BJ (cell line): ENCODE data around the gene OSM. TPM values are rescaled to one million over a fixed set of nuclear protein-coding genes. Genes with fewer than 3 reads are reported as not detected.

Experiments
- CTCF ChIA-PET: fragments of 350-600 bp; formaldehyde crosslinking; extraction: SDS; loops from one replicate; lab custom pipeline; 2021; ENCODE audit warnings: antibody characterized with exemption, inconsistent platforms; lab: Yijun Ruan, JAX
- POLR2A ChIA-PET: fragments of 300-600 bp; sonication (Branson Sonifier 250); formaldehyde crosslinking; extraction: SDS; loops from one replicate; lab custom pipeline; 2021; ENCODE audit warnings: antibody characterized with exemption; lab: Charles Lee
- DNase-seq: peaks from one replicate; pipeline ENCODE4 v3.0.0-alpha.2; 2011; ENCODE audit warnings: low read depth
- H3K27me3 ChIP-seq: 2 replicates; pipeline ENCODE4 v1.6.0; 2011; ENCODE audit warnings: low read length; ENCODE audit not compliant: control insufficient read depth, insufficient read depth
- H3K36me3 ChIP-seq: 2 replicates; pipeline ENCODE4 v1.5.1; 2011; ENCODE audit warnings: low read length; ENCODE audit not compliant: control insufficient read depth, insufficient read depth
- H3K4me3 ChIP-seq: 2 replicates; pipeline ENCODE4 v1.5.1; 2011; ENCODE audit warnings: low read depth, mild to moderate bottlenecking, control low read depth, low read length
- polyA plus RNA-seq: library from polyadenylated mRNA; depleted of rRNA; stranded (reverse); fragments of >200 nt; gene quantifications from 2 replicates; pipeline ENCODE4 v1.2.3, GENCODE V29; 2011
- TF ChIP-seq, protein P1 (sequence below): IDR thresholded peaks from 2 replicates; pipeline ENCODE4 v1.5.1; 2011; ENCODE audit warnings: low read depth, mild to moderate bottlenecking, control low read depth, inconsistent platforms, low read length, moderate library complexity; ENCODE audit not compliant: insufficient read depth

OSM gene
- polyA plus RNA-seq, 1 experiment = not detected

DNA sequence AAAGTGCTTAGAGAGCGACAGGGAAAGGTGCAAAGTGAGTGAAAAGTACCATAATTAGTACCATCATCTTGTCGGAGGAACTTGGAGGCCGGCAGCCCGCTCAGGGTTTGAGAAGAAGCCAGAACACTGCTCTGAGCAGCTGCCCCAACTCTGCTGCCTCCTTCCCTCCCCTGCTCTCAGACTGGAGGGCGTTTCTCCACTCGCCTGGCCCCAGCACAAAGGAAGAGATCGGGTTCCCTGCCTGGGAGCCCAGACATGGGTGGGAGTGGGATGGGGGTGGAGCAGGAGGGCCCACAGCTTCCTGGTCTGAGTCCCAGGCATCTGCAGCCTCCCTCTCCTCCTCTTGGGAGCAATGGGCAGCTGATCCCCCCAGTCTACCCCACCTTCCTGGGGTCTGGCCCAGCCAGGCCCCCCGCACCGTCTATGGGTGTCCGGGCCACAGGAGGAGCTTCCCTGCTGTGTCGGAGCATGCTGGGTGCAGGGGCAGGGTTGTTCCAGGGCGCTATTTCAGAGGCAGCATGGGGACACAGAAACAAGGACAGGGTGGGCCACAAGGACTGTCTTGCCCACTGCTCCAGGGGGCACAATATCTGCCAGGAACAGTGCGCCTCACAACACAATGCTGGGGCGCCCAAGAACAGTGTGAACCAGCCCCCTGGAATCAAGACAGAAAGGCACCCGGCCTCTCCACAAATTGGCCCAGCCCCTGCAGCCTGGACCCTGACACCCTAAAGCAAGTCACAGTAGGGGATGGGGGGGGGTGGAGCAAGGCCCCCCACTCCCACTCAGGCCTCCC, 24.9 kb downstream of the OSM start:
- no peak overlapping the region for H3K4me3 ChIP-seq
- peaks cover 9% of the 10 kb centered on the region for H3K36me3 ChIP-seq
- H3K27me3 ChIP-seq = no peaks in the 10 kb centered on the region
- TF ChIP-seq, protein P1, sequence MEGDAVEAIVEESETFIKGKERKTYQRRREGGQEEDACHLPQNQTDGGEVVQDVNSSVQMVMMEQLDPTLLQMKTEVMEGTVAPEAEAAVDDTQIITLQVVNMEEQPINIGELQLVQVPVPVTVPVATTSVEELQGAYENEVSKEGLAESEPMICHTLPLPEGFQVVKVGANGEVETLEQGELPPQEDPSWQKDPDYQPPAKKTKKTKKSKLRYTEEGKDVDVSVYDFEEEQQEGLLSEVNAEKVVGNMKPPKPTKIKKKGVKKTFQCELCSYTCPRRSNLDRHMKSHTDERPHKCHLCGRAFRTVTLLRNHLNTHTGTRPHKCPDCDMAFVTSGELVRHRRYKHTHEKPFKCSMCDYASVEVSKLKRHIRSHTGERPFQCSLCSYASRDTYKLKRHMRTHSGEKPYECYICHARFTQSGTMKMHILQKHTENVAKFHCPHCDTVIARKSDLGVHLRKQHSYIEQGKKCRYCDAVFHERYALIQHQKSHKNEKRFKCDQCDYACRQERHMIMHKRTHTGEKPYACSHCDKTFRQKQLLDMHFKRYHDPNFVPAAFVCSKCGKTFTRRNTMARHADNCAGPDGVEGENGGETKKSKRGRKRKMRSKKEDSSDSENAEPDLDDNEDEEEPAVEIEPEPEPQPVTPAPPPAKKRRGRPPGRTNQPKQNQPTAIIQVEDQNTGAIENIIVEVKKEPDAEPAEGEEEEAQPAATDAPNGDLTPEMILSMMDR = no peak
- POLR2A ChIA-PET = no interaction called here
- CTCF ChIA-PET = interaction anchor here (1.0 to 3.6 kb wide), 3 partner anchors 13 to 134 kb away, joined by 3 to 11 read pairs (median 3); no protein-coding TSS in a partner anchor
- DNase-seq = no peak

DNA sequence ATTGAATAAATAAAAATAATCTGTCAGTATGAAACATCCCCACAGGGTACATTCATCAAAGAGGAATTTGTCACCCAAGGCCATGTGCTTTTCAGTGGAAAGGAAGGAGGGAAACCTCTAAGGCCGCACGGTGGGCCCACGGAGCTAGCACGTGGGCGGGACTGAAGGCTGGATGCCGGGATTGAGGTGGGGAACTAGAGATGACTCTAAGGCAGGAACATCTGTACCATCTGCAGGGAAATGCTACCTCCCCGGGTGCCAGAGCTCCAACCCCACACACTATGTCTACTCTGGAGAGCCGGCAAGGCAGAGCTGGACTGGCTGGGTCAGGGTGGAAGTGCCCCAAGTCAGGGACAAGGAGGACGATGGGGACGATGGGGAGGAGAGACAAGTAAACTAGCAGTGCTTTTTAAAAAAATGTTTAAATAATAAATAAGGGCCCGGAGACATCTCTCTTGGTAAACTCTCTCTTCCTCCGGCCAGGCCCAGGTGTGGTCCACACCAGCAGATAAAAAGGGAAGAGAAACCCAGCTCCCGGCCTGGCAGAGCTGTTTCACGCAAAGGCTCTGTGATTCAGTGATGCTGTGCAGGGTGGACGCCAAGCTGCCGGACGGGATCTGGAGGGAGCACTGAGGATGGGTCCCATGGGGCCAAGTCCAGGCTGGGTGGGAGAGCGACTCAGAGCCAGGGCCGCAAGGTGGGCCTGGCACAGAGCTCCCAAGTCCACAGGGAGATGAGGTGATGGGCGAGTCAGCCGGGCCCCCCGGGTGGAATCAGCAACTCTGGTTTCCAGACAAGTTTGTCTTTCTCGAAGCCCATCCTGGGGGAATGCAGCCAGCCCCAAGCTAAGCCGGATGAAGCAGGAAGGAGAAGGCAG, 25.9 kb downstream of the OSM start:
- Histone ChIP-seq H3K36me3 (peaks cover 9% of the 10 kb centered on the region), H3K27me3 (no peaks in the 10 kb centered on the region), H3K4me3 (no peak overlapping the region)
- ChIA-PET CTCF (interaction anchor here (0.7 to 3.6 kb wide), 4 partner anchors 14 to 133 kb away, joined by 3 to 11 read pairs (median 4); no protein-coding TSS in a partner anchor), POLR2A (no interaction called here)
- TF ChIP-seq, protein P1 = no peak
- no peak for DNase-seq

DNA sequence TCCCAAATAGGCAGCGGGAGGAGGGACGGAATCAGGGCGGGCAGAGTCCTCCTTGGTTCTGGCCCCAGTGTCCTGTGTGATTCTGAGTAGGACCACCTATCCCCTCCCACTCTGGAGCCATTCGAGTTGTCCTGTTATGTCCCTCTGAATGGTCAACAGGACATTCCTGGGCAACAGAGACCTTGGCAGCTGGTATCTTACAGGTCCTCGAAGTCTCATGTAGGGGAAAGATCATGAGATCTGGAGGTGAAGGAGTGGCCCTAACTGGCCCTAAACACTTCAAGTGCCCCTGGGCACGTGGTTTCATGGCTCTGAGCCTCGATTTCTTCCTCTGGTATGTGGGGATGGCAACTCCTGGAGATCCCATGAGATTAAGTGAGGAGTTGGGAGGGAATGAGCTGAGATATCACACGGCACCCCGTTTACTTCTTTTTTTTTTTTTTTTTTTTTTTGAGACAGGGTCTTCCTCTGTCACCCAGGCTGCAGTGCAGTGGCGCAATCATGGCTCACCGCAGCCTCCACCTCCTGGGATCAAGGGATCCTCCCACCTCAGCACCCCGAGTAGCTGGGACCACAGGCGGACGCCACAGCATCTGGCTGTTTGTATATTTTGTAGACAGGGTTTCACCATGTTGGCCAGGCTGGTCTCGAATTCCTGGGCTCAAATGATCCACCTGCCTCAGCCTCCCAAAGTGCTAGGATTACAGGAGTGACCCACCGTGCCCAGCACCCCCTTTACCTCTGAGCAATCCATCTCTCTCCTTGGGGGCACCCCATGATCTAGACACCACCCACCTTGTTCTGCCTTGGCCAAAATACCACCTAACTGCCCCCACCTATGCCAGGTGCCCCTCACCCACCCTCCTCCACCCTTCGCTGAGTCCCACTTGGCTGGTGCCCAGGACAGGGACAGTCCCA, 26.9 kb downstream of the OSM start:
- H3K4me3 ChIP-seq = no peak overlapping the region
- no peaks in the 10 kb centered on the region for H3K27me3 ChIP-seq
- ChIA-PET CTCF (interaction anchor here (1.0 to 3.6 kb wide), 3 partner anchors 15 to 129 kb away, joined by 3 to 11 read pairs (median 5); no protein-coding TSS in a partner anchor), POLR2A (no interaction called here)
- no peak for DNase-seq
- peaks cover 9% of the 10 kb centered on the region for H3K36me3 ChIP-seq
- TF ChIP-seq, protein P1 = no peak

DNA sequence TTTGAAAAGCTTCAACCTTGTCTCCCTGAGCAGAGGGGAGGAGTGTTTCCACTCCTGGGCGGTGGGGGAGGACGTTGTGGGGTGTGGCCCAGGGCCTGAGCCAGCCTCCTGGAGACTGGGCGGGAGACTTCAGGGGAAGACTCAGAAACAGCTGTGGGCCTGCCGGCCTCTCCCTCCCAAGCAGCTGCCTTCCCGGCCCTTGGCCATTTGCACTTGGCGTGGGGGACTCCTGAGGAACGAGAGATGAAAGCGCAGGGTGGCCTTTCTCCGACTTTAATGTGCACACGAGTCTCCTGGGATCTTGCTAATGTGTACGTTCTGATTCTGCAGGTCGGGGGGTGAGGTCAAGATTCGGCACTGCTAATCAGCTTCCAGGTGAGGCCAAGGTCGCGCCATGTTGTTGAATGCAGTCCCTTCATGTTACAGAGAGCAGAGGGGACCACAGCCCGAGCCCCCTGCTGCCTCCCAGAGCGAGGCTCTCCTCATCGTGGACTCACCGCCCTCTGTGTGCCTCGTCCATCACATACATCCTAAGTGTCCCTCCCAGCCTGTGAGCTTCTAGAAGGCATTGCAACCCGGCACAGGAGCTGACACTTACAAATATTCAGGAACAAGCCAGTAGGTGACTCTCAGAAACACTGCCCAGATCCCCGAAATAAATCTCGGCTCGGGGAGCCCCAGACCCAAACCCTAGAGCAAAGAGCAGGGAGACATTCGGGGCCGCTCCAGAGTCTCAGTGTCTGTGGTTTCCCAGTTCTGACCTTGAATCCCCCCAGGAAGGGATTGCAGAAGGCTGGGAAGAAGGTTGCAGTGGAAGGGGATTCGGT, 27.8 kb downstream of the OSM start:
- CTCF ChIA-PET = interaction anchor here (1.2 kb wide), 1 partner anchor 17 kb away, joined by 5 read pairs; no protein-coding TSS in a partner anchor
- Histone ChIP-seq H3K36me3 (peaks cover 9% of the 10 kb centered on the region), H3K4me3 (no peak overlapping the region), H3K27me3 (no peaks in the 10 kb centered on the region)
- POLR2A ChIA-PET = no interaction called here
- TF ChIP-seq, protein P1 = no peak
- DNase-seq = no peak
